GM12874 (cell line): ENCODE results near the gene PAK1.

Source experiments
- TF ChIP-seq, protein P1 (sequence below): IDR thresholded peaks from 2 replicates; pipeline ENCODE4 v1.5.1; 2011; ENCODE audit warnings: low read depth, mild to moderate bottlenecking, control low read depth, low read length, moderate library complexity; ENCODE audit not compliant: insufficient read depth

Gene PAK1

DNA sequence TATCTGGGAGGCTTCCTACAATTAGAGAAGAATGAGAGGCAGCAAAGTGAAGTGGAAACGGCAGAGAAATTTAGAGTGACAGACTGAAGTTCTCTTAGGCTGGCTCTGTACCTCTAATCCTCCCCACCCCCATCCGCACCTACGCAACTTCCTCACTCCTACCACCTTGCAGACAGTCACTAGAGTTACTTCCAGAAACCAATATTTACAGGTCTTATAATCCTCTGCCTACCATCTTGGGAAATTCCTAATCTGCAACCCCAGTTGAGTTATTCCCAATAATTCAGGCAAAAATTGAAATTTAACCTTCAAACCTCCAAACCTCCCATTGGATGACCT is 71.7 kb downstream of the PAK1 start:
- TF ChIP-seq, protein P1, sequence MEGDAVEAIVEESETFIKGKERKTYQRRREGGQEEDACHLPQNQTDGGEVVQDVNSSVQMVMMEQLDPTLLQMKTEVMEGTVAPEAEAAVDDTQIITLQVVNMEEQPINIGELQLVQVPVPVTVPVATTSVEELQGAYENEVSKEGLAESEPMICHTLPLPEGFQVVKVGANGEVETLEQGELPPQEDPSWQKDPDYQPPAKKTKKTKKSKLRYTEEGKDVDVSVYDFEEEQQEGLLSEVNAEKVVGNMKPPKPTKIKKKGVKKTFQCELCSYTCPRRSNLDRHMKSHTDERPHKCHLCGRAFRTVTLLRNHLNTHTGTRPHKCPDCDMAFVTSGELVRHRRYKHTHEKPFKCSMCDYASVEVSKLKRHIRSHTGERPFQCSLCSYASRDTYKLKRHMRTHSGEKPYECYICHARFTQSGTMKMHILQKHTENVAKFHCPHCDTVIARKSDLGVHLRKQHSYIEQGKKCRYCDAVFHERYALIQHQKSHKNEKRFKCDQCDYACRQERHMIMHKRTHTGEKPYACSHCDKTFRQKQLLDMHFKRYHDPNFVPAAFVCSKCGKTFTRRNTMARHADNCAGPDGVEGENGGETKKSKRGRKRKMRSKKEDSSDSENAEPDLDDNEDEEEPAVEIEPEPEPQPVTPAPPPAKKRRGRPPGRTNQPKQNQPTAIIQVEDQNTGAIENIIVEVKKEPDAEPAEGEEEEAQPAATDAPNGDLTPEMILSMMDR: no peak

DNA sequence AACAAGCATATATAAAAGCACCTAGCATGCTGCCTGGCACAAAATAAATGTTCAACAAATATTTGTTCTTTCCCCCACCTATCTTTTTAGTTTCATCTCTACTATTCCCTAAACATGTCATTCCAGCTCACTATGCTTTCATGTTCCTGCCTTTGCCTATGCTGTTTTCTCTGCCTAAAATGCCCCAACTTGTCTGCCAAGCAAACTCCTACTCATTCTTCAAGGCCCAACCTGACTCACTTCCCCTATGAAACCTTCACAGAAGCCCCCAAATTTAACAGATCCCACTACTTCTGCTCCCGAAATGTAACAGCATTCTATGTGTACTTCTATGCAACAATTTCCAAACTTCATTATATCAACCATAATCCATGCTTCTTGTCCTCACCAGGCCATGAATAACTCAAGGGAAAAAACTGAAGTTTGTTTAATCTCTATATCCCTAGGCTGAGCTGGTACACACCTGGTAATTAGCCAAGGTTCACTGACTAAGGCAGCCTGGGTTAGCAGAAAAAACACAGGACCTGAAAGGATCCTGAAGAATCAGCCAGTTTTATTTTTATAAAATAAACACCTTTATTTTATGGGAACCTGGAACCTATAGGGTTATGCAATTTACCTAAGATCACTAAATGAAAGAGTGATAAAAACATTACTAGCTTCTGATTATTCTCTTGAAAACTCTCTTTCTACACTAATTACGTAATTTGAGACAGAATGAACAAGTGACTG is 72.2 kb downstream of the PAK1 start:
- TF ChIP-seq, protein P1: no peak

DNA sequence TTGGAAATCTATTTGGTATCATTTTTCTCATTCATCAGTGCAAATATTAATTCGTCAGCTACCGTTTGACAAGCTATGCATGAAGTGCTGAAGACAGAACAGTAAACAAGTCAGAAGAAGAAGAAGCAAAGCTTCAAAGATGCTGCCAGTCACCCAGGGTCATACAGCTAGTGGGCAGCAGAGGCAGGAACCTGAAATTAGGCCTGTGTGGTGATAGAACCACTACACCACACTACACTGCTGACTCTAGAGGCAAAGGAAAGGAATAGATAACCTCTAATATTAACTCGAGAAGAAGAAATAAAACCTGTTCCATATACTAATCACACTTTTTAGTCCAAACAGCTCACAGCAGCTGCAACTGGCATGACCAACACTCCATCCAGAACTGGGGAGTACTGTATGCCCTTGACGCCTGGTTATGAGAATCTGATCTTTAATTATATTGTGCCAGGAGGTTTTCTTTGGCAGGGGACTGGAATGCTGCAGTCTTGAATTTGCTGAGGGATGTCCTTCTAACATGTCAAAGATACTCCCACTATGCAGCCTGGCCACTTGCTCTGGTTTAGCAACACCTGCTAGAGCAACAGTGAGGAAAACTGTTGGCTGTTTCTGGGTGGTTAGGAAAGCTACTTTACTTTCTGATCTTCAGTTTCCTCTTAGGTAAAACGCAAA is 73.0 kb downstream of the PAK1 start:
- TF ChIP-seq, protein P1: no peak

DNA sequence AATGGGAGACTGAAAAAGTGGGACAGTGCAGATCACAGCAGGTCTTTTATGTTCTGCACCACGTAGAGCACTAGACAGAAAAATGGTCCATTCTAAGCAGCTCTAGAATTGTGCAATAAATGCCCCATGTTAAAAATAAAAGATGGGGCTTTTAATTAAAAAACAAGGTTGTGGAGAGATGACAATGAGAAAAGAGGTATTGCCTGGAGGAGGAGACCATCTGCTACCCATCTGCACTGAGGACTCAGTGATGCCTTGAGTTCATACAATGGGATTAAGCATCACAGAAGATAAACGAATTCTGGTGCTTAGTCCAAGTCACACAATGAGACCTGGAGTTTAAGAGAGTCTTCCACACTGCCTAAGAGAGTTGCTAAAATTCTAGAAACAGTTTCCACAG is 73.6 kb downstream of the PAK1 start:
- TF ChIP-seq, protein P1: no peak

DNA sequence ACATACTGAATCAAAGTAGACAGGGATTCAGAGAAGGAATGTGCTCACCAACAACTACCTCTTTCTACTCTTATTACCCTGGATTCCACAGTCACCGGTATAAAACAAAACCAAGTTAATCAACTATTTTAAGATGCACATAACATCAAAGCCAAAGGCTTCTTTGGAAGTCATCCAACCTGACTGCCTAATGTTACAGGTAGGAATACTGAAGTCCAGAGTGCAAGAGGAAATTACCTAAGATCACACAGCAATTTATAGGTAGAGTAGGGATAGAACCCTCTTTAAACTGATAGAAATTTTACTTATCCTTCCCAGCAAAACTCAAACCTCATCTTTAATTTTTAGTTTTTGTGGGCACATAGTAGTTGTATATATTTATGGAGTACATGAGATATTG is 76.3 kb downstream of the PAK1 start:
- TF ChIP-seq, protein P1: no peak

DNA sequence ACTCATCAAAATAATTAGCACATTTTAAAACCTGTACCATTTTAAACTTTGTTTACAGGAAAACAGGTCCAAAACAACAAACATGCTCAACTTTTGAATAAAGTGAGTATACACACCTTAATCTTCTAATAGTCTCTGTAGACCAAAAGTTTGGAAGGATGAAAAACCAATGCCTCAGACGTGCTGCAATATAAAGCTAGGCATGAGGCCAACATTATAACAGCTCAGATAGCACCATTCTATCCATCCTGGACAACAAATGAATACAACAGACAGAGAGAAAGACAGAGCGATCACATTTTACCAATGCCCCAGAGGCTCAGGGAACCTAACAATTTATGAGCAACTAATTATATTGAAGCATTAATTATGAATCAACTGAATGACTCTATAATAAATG is 77.0 kb downstream of the PAK1 start:
- TF ChIP-seq, protein P1: no peak

DNA sequence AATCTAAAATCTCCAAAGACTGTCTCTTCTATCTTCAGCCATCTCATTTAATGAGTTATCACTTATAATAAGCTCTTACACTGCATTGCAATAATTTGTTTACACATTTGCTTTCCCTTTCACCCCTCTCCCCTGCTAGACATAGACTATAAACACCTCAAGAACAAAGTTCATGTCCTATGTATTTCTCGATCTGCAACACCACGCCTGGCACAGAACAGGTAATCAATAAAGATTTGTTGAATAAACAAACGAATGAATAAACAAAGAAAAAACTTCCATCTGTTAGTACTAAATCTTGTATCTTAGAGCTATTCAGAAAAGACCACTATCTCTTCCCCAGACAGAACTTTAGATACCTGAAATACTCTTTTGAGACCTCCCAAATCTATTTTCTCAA is 77.6 kb downstream of the PAK1 start:
- TF ChIP-seq, protein P1: no peak
